ENCODE results near the gene NID2. TPM values are rescaled to one million over a fixed set of nuclear protein-coding genes. Genes with fewer than 3 reads are reported as not detected.

The NID2 gene
- total and polyA plus RNA-seq, 10 of the 15 experiments (the other 5 are each of a cell fraction or from before 2014, with no cell fraction given): 0.04 to 0.49 (median 0.23) TPM; not detected in 3

DNA sequence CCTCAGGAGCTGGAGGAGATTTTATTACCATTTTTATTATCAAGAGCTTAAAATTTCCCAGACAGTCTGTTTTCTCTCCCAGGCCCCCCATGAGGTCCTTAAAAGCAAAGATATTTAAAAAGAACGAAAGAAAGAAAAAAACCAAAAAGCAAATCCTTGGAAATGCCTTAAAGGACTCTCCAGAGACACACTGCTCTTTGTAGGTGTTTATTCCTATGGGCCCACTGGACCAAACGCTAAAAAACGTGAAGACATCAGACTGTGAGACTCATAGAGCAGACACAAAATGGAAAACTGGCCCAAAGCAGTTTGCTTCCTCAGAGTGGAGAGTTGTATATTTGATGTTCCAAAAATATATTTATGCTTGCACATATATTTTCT, 1.2 kb upstream of the NID2 start:
- Histone ChIP-seq H3K9me3 (replicated peaks; ENCODE audit: control insufficient read depth, insufficient read depth, low read length) (no peaks in the 10 kb centered on the region), H3K4me1 (ENCODE audit: control insufficient read depth, insufficient read depth, low read length) (no peaks in the 10 kb centered on the region), H3K4me2 (ENCODE audit: control insufficient read depth, insufficient read depth) (no peak overlapping the region), H3K27me3 (replicated peaks in 1 of 2; ENCODE audit: control insufficient read depth in 2 of 2, insufficient read depth in 2 of 2, low read length in 1 of 2) (peaks cover 13 to 16% of the 10 kb centered on the region in 2 experiments), H4K20me1 (ENCODE audit: control insufficient read depth, insufficient read depth) (no peaks in the 10 kb centered on the region), H3K9ac (ENCODE audit: control insufficient read depth, insufficient read depth, low read length) (no peak overlapping the region), H3K27ac (ENCODE audit: control insufficient read depth, insufficient read depth) (no peak overlapping the region), H3K36me3 (ENCODE audit: control insufficient read depth in 2 of 2, insufficient read depth in 2 of 2, low read length in 1 of 2) (no peaks in the 10 kb centered on the region), H2AFZ (ENCODE audit: control insufficient read depth, low read depth, low read length) (no peak overlapping the region), H3K4me3 (no peak overlapping the region), H3K79me2 (ENCODE audit: control insufficient read depth, insufficient read depth, low read length) (no peaks in the 10 kb centered on the region)
- no TSS peak for BruUV-seq (replicated peaks)
- 13% methylated on average over 3 of the region's 3 CpGs for WGBS (ENCODE audit: insufficient coverage, insufficient replicate concordance, low lambda C conversion rate, missing lambda C conversion rate)
- DNase-seq (ENCODE audit: low read depth, low spot score) (no peak), ATAC-seq (no peak), FAIRE-seq (no peak)
- POLR2A ChIA-PET: no interaction called here
- RAD21 ChIA-PET (ENCODE audit: unreplicated experiment): interaction anchor here (1.1 kb wide), 1 partner anchor 189 kb away, joined by 3 read pairs; no protein-coding TSS in a partner anchor
- SMC1A ChIA-PET (ENCODE audit: uncharacterized antibody, unreplicated experiment): interaction anchor here (1.0 to 2.0 kb wide), 3 partner anchors 8 to 49 kb away, joined by 3 to 9 read pairs (median 3); no protein-coding TSS in a partner anchor
- intact Hi-C loops (cut with micrococcal nuclease; ENCODE audit: unreplicated experiment): no loop called here
- CTCF ChIA-PET: interaction anchor here (3.2 kb wide), 1 partner anchor 75 kb away, joined by 20 read pairs; no protein-coding TSS in a partner anchor
- in situ Hi-C loops (cut with MboI): no loop called here
- TF ChIP-seq, protein P1, sequence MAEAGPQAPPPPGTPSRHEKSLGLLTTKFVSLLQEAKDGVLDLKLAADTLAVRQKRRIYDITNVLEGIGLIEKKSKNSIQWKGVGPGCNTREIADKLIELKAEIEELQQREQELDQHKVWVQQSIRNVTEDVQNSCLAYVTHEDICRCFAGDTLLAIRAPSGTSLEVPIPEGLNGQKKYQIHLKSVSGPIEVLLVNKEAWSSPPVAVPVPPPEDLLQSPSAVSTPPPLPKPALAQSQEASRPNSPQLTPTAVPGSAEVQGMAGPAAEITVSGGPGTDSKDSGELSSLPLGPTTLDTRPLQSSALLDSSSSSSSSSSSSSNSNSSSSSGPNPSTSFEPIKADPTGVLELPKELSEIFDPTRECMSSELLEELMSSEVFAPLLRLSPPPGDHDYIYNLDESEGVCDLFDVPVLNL (IDR thresholded peaks at IDR 0.05; ENCODE audit: low read depth, low read length): no peak
- TF ChIP-seq BRCA1 (IDR thresholded peaks at IDR 0.05; ENCODE audit: low read depth, low read length): no peak
- TF ChIP-seq, protein P2, sequence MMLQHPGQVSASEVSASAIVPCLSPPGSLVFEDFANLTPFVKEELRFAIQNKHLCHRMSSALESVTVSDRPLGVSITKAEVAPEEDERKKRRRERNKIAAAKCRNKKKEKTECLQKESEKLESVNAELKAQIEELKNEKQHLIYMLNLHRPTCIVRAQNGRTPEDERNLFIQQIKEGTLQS (IDR thresholded peaks at IDR 0.05; ENCODE audit: borderline replicate concordance, extremely low read depth, low read depth, low read length): no peak
- TF ChIP-seq TCF12 (IDR thresholded peaks at IDR 0.05; ENCODE audit: low read depth, low read length): no peak
- TF ChIP-seq, protein P3, sequence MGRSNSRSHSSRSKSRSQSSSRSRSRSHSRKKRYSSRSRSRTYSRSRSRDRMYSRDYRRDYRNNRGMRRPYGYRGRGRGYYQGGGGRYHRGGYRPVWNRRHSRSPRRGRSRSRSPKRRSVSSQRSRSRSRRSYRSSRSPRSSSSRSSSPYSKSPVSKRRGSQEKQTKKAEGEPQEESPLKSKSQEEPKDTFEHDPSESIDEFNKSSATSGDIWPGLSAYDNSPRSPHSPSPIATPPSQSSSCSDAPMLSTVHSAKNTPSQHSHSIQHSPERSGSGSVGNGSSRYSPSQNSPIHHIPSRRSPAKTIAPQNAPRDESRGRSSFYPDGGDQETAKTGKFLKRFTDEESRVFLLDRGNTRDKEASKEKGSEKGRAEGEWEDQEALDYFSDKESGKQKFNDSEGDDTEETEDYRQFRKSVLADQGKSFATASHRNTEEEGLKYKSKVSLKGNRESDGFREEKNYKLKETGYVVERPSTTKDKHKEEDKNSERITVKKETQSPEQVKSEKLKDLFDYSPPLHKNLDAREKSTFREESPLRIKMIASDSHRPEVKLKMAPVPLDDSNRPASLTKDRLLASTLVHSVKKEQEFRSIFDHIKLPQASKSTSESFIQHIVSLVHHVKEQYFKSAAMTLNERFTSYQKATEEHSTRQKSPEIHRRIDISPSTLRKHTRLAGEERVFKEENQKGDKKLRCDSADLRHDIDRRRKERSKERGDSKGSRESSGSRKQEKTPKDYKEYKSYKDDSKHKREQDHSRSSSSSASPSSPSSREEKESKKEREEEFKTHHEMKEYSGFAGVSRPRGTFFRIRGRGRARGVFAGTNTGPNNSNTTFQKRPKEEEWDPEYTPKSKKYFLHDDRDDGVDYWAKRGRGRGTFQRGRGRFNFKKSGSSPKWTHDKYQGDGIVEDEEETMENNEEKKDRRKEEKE (IDR thresholded peaks at IDR 0.05): no peak
- TF ChIP-seq ATF7 (IDR thresholded peaks at IDR 0.05; ENCODE audit: low read depth): no peak
- TF ChIP-seq, protein P4, sequence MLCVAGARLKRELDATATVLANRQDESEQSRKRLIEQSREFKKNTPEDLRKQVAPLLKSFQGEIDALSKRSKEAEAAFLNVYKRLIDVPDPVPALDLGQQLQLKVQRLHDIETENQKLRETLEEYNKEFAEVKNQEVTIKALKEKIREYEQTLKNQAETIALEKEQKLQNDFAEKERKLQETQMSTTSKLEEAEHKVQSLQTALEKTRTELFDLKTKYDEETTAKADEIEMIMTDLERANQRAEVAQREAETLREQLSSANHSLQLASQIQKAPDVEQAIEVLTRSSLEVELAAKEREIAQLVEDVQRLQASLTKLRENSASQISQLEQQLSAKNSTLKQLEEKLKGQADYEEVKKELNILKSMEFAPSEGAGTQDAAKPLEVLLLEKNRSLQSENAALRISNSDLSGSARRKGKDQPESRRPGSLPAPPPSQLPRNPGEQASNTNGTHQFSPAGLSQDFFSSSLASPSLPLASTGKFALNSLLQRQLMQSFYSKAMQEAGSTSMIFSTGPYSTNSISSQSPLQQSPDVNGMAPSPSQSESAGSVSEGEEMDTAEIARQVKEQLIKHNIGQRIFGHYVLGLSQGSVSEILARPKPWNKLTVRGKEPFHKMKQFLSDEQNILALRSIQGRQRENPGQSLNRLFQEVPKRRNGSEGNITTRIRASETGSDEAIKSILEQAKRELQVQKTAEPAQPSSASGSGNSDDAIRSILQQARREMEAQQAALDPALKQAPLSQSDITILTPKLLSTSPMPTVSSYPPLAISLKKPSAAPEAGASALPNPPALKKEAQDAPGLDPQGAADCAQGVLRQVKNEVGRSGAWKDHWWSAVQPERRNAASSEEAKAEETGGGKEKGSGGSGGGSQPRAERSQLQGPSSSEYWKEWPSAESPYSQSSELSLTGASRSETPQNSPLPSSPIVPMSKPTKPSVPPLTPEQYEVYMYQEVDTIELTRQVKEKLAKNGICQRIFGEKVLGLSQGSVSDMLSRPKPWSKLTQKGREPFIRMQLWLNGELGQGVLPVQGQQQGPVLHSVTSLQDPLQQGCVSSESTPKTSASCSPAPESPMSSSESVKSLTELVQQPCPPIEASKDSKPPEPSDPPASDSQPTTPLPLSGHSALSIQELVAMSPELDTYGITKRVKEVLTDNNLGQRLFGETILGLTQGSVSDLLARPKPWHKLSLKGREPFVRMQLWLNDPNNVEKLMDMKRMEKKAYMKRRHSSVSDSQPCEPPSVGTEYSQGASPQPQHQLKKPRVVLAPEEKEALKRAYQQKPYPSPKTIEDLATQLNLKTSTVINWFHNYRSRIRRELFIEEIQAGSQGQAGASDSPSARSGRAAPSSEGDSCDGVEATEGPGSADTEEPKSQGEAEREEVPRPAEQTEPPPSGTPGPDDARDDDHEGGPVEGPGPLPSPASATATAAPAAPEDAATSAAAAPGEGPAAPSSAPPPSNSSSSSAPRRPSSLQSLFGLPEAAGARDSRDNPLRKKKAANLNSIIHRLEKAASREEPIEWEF (IDR thresholded peaks at IDR 0.05; ENCODE audit: insufficient replicate concordance, low read depth, low read length): no peak
- TF ChIP-seq RUNX3 (IDR thresholded peaks at IDR 0.05; ENCODE audit: low read length): no peak
- TF ChIP-seq, protein P5, sequence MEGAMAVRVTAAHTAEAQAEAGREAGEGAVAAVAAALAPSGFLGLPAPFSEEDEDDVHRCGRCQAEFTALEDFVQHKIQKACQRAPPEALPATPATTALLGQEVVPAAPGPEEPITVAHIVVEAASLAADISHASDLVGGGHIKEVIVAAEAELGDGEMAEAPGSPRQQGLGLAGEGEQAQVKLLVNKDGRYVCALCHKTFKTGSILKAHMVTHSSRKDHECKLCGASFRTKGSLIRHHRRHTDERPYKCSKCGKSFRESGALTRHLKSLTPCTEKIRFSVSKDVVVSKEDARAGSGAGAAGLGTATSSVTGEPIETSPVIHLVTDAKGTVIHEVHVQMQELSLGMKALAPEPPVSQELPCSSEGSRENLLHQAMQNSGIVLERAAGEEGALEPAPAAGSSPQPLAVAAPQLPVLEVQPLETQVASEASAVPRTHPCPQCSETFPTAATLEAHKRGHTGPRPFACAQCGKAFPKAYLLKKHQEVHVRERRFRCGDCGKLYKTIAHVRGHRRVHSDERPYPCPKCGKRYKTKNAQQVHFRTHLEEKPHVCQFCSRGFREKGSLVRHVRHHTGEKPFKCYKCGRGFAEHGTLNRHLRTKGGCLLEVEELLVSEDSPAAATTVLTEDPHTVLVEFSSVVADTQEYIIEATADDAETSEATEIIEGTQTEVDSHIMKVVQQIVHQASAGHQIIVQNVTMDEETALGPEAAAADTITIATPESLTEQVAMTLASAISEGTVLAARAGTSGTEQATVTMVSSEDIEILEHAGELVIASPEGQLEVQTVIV (IDR thresholded peaks at IDR 0.05; ENCODE audit: borderline replicate concordance, partially characterized antibody): no peak
- TF ChIP-seq EZH2 (IDR thresholded peaks at IDR 0.05; ENCODE audit: borderline replicate concordance, control insufficient read depth, low read depth, low read length): no peak
- TF ChIP-seq MXI1 (IDR thresholded peaks at IDR 0.05; ENCODE audit: low read depth, low read length): no peak

Measured in GM12878 (cell line).